Osteocyte (in vitro differentiated cells): ENCODE results near the gene SH3D21. TPM values are rescaled to one million over a fixed set of nuclear protein-coding genes. Genes with fewer than 3 reads are reported as not detected.

Source experiments
- DNase-seq: peaks from one replicate; pipeline ENCODE4 v3.0.0; 2021; ENCODE audit warnings: mixed read lengths; ENCODE audit not compliant: unreplicated experiment; ENCODE audit errors: extremely low spot score
- H3K27ac Mint-ChIP-seq: one replicate; pipeline ENCODE4 v1.8.0; 2021; ENCODE audit warnings: mild to moderate bottlenecking, mixed read lengths; ENCODE audit not compliant: unreplicated experiment
- H3K27me3 Mint-ChIP-seq: one replicate; pipeline ENCODE4 v1.8.0; 2021; ENCODE audit warnings: mixed read lengths; ENCODE audit not compliant: unreplicated experiment
- H3K36me3 Mint-ChIP-seq: one replicate; pipeline ENCODE4 v1.8.0; 2021; ENCODE audit warnings: mixed read lengths; ENCODE audit not compliant: unreplicated experiment
- H3K4me1 Mint-ChIP-seq: one replicate; pipeline ENCODE4 v1.8.0; 2021; ENCODE audit warnings: mixed read lengths; ENCODE audit not compliant: unreplicated experiment
- H3K4me3 Mint-ChIP-seq: one replicate; pipeline ENCODE4 v1.8.0; 2021; ENCODE audit warnings: mild to moderate bottlenecking, moderate library complexity, mixed read lengths; ENCODE audit not compliant: unreplicated experiment
- H3K9me3 Mint-ChIP-seq: one replicate; pipeline ENCODE4 v1.8.0; 2021; ENCODE audit warnings: mixed read lengths; ENCODE audit not compliant: unreplicated experiment
- total RNA-seq: library from RNA; stranded (reverse); gene quantifications from 2 replicates; pipeline ENCODE4 v1.2.1, GENCODE V29; 2021
- TF ChIP-seq, protein P1 (sequence below): fragments of 200-600 bp; sonication (generic); IDR thresholded peaks from 2 replicates; pipeline ENCODE4 v1.5.0; 2021; ENCODE audit warnings: antibody characterized with exemption, mild to moderate bottlenecking, moderate library complexity

The SH3D21 gene
- total RNA-seq, 1 donor from 2014 or later = 6.4 TPM

DNA sequence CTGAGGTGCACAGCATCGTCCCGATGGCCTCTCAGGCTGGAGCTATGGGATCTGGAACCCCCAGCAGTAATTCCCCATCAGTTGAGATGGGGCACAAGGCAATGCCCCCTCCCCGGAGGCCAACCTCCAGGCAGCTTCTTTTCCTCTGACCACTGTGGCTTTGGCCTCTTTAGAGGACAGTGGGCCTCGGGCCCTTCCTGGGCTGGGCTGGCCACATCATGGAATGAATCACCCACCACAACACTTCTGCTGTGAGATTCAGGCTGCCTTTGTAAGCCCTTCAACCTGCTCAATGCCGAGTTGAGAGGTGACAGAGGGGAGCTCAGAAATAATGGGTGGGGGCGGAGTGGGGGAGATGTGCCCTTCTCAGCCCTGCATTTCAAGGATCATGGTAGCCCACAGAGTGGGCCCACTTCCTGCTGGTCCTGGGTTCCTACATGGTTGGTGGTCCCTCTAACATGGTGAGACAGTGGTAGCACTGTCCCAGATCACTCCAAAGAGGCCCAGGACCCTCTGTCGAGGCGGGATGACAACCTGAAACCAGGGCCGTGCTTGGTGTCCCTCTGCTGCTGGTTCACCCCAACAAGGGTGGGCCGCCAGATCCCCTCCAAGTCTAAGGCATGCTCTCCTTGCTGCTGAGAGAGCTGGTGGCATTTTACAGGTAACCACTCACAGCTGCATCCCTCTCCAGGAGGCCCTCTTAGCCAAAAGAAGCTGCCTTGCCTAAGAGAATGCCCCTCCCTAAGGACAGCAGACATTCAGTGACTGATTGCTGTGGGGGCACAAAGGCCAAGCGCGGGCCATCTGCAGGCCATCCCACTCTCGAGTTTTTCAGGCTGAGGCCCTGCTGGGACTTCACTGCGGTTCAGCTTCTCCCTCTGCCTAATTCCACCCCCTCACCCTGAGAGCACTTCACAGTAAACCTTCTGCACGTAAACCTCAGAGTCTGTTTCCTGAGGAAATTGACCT lies 47.0 kb downstream of the SH3D21 start:
- Mint-ChIP-seq H3K4me3 (peak overlapping the region; percentile 51), H3K27me3 (no peaks in the 10 kb centered on the region), H3K9me3 (no peaks in the 10 kb centered on the region), H3K36me3 (peaks cover 22% of the 10 kb centered on the region), H3K4me1 (peaks cover 51% of the 10 kb centered on the region), H3K27ac (peak overlapping the region; percentile 99)
- TF ChIP-seq, protein P1, sequence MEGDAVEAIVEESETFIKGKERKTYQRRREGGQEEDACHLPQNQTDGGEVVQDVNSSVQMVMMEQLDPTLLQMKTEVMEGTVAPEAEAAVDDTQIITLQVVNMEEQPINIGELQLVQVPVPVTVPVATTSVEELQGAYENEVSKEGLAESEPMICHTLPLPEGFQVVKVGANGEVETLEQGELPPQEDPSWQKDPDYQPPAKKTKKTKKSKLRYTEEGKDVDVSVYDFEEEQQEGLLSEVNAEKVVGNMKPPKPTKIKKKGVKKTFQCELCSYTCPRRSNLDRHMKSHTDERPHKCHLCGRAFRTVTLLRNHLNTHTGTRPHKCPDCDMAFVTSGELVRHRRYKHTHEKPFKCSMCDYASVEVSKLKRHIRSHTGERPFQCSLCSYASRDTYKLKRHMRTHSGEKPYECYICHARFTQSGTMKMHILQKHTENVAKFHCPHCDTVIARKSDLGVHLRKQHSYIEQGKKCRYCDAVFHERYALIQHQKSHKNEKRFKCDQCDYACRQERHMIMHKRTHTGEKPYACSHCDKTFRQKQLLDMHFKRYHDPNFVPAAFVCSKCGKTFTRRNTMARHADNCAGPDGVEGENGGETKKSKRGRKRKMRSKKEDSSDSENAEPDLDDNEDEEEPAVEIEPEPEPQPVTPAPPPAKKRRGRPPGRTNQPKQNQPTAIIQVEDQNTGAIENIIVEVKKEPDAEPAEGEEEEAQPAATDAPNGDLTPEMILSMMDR = no peak
- DNase-seq = no peak

DNA sequence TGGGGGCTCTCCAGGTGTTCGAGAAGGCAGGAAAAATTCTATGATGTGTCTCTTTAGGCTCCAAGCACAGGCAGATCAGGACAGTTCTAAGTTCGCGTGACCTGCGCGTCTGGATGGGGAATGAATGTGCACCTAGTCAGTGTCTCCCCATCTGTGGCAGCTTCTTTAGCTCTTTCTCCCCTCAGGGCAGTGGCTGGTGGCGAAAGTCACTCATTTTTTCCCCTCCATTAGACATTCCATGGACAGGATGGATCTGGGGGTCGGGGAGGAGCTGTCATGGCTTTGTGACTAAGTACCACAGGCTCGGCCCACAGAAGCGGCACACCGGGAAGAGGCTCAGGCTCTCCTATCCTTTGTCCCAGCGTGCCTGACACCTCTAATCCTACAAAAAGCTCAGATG lies 48.3 kb downstream of the SH3D21 start:
- no peaks in the 10 kb centered on the region for H3K27me3 Mint-ChIP-seq
- no peak for DNase-seq
- no peak overlapping the region for H3K4me3 Mint-ChIP-seq
- H3K36me3 Mint-ChIP-seq = peaks cover 27% of the 10 kb centered on the region
- TF ChIP-seq, protein P1 = no peak
- H3K4me1 Mint-ChIP-seq = peaks cover 46% of the 10 kb centered on the region
- no peaks in the 10 kb centered on the region for H3K9me3 Mint-ChIP-seq
- peak overlapping the region; percentile 99 for H3K27ac Mint-ChIP-seq

DNA sequence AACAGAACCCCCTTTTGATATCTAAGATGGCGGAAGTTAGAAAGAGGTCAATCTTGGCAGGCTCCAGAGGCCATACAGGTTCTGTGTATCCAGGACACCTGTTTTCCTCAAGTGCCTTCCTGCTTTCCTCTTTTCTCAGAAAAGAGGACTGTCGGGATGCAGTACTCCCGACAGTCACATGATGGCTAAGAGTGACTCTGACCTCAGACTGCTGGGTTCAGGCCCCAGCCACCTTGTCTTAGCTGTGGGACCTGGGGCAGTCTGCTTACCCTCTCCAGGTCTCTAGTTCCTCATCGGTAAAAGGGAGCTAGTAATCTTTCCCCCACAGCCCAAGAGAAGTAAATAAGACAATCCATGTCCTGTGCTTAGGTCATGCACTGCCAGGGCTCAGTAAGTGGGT lies 49.6 kb downstream of the SH3D21 start:
- Mint-ChIP-seq H3K4me3 (no peak overlapping the region), H3K4me1 (peaks cover 33% of the 10 kb centered on the region), H3K27me3 (no peaks in the 10 kb centered on the region), H3K27ac (peak overlapping the region; percentile 54), H3K9me3 (no peaks in the 10 kb centered on the region), H3K36me3 (peaks cover 33% of the 10 kb centered on the region)
- DNase-seq = no peak
- TF ChIP-seq, protein P1 = no peak

DNA sequence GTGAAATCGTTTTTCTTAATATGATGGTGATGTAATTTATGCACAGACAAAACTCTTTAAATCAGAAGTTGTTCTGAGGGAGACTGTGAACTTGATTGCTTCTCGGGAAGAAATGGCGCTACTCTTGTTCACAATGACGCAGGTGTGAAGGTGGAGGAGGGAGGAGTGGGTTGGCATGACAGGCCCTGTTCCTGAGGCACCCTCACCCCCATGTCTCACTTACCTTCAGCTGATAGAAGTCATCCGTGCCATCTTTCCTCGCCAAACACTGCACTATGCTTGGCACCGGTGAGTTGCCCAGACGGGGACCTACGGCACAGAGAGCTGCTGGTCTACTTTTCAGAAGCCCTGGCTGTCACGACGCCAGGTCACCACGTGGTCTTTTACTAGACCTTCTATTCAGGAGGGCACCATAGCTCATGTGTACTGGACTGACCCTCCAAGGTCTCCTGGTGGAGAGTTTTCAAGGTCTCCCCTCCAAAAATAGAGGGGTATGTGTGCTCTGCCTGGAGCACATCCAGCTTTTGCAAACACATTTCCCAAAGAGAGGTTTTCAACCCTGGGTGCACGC lies 52.4 kb downstream of the SH3D21 start:
- Mint-ChIP-seq H3K4me1 (peaks cover 5% of the 10 kb centered on the region), H3K4me3 (no peak overlapping the region), H3K9me3 (no peaks in the 10 kb centered on the region), H3K27me3 (no peaks in the 10 kb centered on the region), H3K36me3 (peaks cover 49% of the 10 kb centered on the region), H3K27ac (no peak overlapping the region)
- TF ChIP-seq, protein P1 = no peak
- no peak for DNase-seq

DNA sequence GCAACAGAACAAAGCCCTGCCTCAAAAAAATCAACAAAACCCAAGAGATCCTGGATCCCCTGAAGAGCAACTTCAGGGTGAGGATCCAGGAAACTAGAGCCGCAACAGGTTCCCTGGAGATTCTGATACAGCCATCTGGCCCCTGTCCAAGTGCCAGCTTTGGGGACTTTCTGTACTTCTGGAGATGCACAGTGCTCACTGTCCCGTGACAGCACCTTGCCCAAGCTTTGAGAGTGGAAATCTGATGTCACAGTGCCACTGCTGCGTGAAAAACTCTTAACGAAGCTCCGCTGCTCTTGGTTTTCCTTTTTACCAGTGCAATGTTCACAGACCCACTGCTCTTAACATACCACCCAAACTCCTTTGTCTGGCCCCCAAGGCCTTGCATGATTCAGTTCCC lies 53.2 kb downstream of the SH3D21 start:
- TF ChIP-seq, protein P1 = no peak
- H3K27ac Mint-ChIP-seq = peak overlapping the region; percentile 71

More for the DNA sequence above, 53.2 kb downstream of the SH3D21 start:
- no peak for DNase-seq
- Mint-ChIP-seq H3K27me3 (no peaks in the 10 kb centered on the region), H3K4me3 (no peak overlapping the region), H3K9me3 (no peaks in the 10 kb centered on the region), H3K36me3 (peaks cover 46% of the 10 kb centered on the region), H3K4me1 (no peaks in the 10 kb centered on the region)
